Mucosa of descending colon (tissue), 3 donors: ENCODE measurements around the gene CCDC170. TPM values are rescaled to one million over a fixed set of nuclear protein-coding genes. Genes with fewer than 3 reads are reported as not detected.

Experiments
- ATAC-seq: fragments of 200-7000 bp; cut with Tn5 transposase; one replicate; pipeline ENCODE4 v1.9.1; 2020; ENCODE audit warnings: mild to moderate bottlenecking, moderate library complexity
- DNase-seq, 3 donors: peaks; one replicate each; pipeline ENCODE4 v3.0.0-alpha.2; 2020
- H3K36me3 ChIP-seq: fragments of 200-600 bp; one replicate; pipeline ENCODE4 v1.8.0; 2021; ENCODE audit warnings: low read depth, mild to moderate bottlenecking
- H3K4me1 ChIP-seq: fragments of 200-600 bp; one replicate; pipeline ENCODE4 v1.8.0; 2021; ENCODE audit warnings: low read depth, mild to moderate bottlenecking
- H3K4me3 ChIP-seq: fragments of 200-600 bp; one replicate; pipeline ENCODE4 v1.8.0; 2021; ENCODE audit warnings: mild to moderate bottlenecking
- H3K9me3 ChIP-seq: fragments of 200-600 bp; one replicate; pipeline ENCODE4 v1.8.0; 2021; ENCODE audit warnings: mild to moderate bottlenecking
- intact Hi-C, 2 donors: fragments of 100-400 bp; cut with DNase I in 1 of 2; cut with micrococcal nuclease in 1 of 2; formaldehyde crosslinking; loops; one replicate each; pipeline versions ENCODE4 v1.11.0 to v1.11.1; 2022; cut with DNase I, micrococcal nuclease
- total RNA-seq, 3 donors: library from RNA; stranded (reverse); fragmentation: NEBNext Ultra II Directional in 2 of 3; extraction: Animal tissue kit (Norgen Biotek cat#: 25700) in 2 of 3; gene quantifications; one replicate each; pipeline versions ENCODE4 v1.2.1 to v1.2.4, GENCODE V29; 2021 to 2023
- TF ChIP-seq, protein P1 (sequence below): fragments of 200-600 bp; IDR thresholded peaks from one replicate; pipeline ENCODE4 v1.8.0; 2022; ENCODE audit warnings: antibody characterized with exemption, mild to moderate bottlenecking
- donor health status: DM: no; HTN: no; CAD: no; lungs with moderate emphysema.
- donor health status: DM: no; HTN: no; CAD: no.
- donor health status: DM: no; HTN: yes; CAD: no.

Gene CCDC170
- total RNA-seq, 3 donors from 2014 or later = 0.87 to 2.7 (median 1.7) TPM

DNA sequence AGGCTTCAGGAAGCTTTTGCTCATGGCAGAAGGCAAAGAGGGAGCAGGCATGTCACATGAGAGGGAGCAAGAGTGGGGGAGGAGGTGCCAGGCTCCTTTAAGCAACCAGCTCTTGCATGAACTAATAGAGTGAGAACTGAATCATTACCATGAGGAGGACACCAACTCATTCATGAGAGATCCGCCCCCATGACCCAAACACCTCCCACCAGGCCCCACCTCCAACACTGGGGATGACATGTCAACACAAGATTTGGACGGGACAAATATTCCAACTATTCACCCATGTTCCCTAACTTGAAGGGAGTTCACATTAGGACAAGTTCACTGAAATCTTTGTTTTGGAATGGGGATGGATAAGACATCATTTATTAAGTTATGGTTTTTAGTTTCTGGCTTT, 158.5 kb downstream of the CCDC170 start:
- DNase-seq (no peak), ATAC-seq (no peak)
- TF ChIP-seq, protein P1, sequence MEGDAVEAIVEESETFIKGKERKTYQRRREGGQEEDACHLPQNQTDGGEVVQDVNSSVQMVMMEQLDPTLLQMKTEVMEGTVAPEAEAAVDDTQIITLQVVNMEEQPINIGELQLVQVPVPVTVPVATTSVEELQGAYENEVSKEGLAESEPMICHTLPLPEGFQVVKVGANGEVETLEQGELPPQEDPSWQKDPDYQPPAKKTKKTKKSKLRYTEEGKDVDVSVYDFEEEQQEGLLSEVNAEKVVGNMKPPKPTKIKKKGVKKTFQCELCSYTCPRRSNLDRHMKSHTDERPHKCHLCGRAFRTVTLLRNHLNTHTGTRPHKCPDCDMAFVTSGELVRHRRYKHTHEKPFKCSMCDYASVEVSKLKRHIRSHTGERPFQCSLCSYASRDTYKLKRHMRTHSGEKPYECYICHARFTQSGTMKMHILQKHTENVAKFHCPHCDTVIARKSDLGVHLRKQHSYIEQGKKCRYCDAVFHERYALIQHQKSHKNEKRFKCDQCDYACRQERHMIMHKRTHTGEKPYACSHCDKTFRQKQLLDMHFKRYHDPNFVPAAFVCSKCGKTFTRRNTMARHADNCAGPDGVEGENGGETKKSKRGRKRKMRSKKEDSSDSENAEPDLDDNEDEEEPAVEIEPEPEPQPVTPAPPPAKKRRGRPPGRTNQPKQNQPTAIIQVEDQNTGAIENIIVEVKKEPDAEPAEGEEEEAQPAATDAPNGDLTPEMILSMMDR = no peak
- no peaks in the 10 kb centered on the region for H3K36me3 ChIP-seq
- H3K4me3 ChIP-seq = no peak overlapping the region
- intact Hi-C loops = no loop called here
- no peaks in the 10 kb centered on the region for H3K4me1 ChIP-seq
- peaks cover 5% of the 10 kb centered on the region for H3K9me3 ChIP-seq

DNA sequence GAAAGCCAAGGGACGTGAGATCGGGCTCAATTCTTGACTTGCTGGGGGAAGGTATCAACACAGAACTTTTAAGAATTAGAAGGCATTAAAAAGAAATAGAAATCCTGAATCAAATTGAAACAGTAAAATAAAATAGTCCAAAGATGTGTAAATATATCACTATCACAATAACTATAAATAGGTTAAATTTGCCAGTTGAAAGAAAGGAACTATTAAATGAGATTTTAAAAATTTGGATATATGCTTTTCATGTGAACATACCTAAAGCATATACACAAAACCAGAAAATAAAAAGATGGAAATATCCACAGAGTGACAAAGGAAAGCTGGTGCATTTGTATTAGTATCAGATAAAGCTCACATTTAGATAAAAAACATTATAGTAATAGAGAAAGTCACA, 161.3 kb downstream of the CCDC170 start:
- intact Hi-C loops = no loop called here
- Histone ChIP-seq H3K36me3 (no peaks in the 10 kb centered on the region), H3K9me3 (peaks cover 5% of the 10 kb centered on the region), H3K4me1 (no peaks in the 10 kb centered on the region), H3K4me3 (no peak overlapping the region)
- DNase-seq (no peak), ATAC-seq (no peak)
- TF ChIP-seq, protein P1 = no peak

DNA sequence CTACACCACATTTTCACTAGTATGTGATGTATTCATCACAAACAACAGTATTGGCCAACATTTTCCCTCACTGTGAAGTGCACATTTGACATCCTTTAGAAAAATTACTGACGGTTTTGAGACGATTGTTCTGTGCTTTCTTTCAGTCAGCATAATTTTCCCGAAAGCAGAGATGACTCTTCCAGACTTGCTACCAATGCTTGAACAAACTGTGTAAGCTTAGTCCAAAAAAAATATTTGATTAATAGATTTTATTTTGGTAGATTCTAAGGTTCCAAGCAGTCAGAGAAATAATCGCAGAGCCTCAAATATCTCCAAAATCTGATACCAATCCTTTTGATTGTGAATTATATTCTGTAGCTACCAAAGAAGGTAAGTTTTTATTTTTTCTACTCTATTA, 162.6 kb downstream of the CCDC170 start:
- H3K9me3 ChIP-seq = peaks cover 5% of the 10 kb centered on the region
- DNase-seq (no peak), ATAC-seq (no peak)
- no peaks in the 10 kb centered on the region for H3K36me3 ChIP-seq
- no peaks in the 10 kb centered on the region for H3K4me1 ChIP-seq
- TF ChIP-seq, protein P1 = no peak
- intact Hi-C loops = no loop called here
- no peak overlapping the region for H3K4me3 ChIP-seq

DNA sequence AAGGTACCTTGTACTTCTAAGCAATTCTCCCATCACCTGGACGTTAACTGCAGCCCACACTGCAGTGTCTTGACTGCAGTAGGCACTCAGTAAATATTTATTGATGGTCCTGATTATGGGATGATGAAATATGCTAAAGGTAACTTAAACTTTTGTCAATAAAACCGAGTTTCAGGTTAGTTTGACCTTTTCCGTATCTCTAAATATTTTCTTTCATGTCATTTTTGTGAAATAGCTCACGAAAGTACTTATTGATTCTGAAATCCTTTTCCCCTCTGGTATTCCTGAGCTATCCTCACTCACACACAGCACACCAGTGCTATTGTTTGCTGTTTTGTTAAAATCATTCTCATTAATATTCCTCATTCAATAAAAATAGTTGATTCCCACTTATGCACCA, 164.3 kb downstream of the CCDC170 start:
- Histone ChIP-seq H3K4me1 (no peaks in the 10 kb centered on the region), H3K36me3 (no peaks in the 10 kb centered on the region), H3K9me3 (peaks cover 5% of the 10 kb centered on the region), H3K4me3 (no peak overlapping the region)
- TF ChIP-seq, protein P1 = no peak
- DNase-seq (no peak), ATAC-seq (no peak)
- intact Hi-C loops = no loop called here

DNA sequence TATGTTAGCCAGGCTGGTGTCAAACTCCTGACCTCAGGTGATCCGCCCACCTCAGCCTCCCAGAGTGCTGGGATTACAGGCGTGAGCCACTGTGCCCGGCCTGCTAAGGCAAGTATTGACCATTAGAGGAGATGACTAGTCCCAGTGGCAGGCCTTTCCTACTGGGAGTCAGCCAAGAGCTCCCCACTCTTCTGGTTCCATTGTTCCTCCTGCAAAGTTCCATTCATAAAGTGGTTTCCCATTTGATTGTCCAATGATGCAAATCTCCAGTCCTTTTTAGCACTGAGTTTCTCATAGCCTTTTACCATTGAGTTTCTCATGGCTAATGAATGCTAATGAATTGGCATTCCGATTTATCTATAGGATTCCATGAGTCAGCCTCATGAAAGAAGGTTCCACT, 165.4 kb downstream of the CCDC170 start:
- Histone ChIP-seq H3K36me3 (no peaks in the 10 kb centered on the region), H3K9me3 (peaks cover 5% of the 10 kb centered on the region), H3K4me1 (peaks cover 4% of the 10 kb centered on the region), H3K4me3 (no peak overlapping the region)
- intact Hi-C loops = no loop called here
- DNase-seq = no peak
- ATAC-seq = no peak
- TF ChIP-seq, protein P1 = no peak

DNA sequence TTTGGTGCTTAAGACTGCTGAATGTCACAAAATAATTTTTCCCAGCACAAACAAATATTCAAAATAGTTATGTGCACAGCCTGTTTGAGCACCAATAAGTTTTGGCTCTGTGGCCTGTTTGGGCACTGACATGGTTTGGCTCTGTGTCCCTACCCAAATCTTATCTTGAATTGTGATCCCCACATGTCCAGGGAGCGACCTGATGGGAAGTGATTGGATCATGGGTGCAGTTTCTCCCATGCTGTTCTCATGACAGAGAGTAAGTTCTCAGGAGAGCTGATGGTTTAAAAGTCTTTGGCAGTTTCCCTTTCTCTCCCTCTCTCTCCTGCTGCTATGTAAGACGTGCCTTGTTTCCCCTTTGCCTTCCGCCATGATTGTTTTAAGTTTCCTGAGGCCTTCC, 167.7 kb downstream of the CCDC170 start:
- H3K9me3 ChIP-seq = no peaks in the 10 kb centered on the region
- ATAC-seq = no peak

More for the DNA sequence above, 167.7 kb downstream of the CCDC170 start:
- peaks cover 6% of the 10 kb centered on the region for H3K4me1 ChIP-seq
- no peaks in the 10 kb centered on the region for H3K36me3 ChIP-seq
- TF ChIP-seq, protein P1 = no peak
- DNase-seq = no peak
- intact Hi-C loops = no loop called here
- no peak overlapping the region for H3K4me3 ChIP-seq
